Fibroblast of skin of right biceps (primary cell): ENCODE data around the gene EMC10.
A peak's percentile ranks its signal among the peaks of the same experiment; 100 is the strongest.
"Not testable (repeated sequence)": the region's sequence is repeated elsewhere in the genome, so short reads cannot be mapped to it uniquely, and the experiment has no call there.

Experiments
- DNase-seq: peaks from one replicate; pipeline ENCODE4 v3.0.0-alpha.2; 2013

The EMC10 gene

DNA sequence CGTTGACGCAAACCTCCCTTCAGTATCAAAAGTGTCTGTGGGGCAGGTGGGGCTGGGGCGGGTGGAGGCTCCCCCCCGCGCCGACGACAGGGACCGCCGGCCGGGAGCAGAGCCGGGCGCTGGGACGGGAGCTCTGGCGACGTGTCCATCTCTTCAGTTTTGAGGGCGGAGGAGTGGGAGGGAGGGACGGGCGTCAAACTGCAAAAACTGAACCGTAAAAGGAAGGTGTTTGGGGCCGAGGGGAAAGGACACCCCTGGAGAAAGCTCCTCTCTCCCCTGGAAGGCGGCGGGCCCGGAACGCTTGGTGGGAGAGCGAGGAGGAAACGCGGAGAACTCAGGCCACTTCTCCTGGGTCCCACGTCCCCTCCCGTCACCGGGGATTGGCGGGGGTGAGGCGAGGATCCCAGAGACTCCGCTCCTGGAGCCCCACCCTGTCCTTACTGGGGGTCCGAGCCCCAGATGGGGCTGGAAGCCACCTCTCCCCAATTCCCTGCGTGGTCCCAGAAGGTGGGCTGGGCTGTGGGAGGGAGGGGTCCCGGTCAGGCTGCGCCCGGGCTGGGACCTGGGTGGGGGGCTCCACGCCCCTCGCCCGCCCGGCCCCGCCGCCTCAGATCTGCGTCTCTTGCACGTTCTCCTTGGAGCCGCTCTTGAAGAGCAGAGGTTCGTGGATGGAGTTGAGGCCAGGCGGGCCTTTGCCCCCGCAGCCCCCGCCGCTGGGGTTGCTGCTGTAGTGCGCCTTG is 40.8 kb downstream of the EMC10 start:
- no peak for DNase-seq

DNA sequence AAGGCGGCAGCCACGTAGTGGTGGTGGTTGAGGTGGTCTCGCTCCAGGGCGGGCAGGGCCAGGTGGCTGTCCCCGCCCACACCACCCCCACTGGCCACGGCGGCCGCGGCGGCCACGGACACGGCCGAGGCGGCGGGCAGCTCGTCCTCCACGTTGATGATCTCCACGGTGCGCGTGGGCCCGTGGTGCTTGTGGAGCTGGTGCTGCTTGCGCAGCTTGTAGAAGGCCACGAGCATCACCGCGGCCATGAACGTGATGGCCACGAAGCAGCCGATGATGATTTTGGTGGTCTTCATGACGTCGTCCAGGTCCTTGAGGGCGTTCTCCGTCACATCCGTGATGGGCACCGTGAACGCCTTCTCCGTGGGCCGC is 41.4 kb downstream of the EMC10 start:
- no peak for DNase-seq

GRCh38 chr19:50518091-50519005 is 42.0 kb downstream of the EMC10 start:
- DNase-seq, result no peak

DNA sequence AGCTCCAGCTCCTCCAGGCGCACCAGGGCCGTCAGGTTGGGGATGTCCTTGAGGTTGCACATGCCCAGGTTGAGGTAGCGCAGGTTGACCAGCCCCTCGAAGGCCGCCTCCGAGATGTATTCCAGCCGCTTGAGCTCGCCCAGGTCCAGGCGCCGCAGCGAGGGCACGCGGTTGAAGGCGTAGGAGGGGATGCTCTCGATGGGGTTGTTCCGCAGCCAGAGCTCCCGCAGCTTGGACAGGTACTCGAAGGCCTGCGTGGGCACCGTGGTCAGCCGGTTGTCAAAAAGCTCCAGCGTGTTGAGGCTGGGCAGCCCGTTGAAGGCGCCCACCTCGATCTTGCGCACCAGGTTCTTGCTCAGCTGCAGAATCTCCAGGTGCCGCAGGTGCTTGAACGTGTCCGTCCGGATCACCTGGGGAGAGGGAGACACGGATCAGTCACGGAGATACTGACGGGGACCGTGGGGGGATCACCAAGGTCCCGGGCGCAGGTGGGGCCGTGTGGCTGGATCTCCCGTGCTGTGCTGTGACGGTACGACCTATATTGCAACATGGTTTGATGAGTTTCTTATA is 42.8 kb downstream of the EMC10 start:
- DNase-seq, result no peak

- DNase-seq, result no peak
Measured at GRCh38 chr19:50520822-50521465, 44.6 kb downstream of the EMC10 start.

GRCh38 chr19:50522881-50523280 is 46.6 kb downstream of the EMC10 start:
- DNase-seq, result no peak

DNA sequence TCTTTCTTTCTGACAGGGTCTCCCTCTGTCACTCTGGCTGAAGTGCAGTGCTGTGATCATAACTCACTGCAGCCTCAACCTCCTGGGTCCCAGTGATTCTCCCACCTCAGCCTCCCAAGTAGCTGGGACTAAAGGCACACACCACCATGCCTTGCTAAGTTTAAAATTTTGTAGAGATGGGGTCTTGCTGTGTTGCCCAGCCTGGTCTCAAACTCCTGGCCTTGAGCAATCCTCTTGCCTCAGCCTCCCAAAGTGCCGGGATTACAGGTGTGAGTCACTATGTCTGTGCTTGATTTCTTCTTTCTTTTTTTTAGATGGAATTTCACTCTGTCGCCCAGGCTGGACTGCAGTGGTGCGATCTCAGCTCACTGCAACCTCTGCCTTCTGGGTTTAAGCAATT is 51.7 kb downstream of the EMC10 start:
- DNase-seq, result not testable (repeated sequence)

GRCh38 chr19:50531171-50531612 is 54.9 kb downstream of the EMC10 start:
- no peak for DNase-seq

DNA sequence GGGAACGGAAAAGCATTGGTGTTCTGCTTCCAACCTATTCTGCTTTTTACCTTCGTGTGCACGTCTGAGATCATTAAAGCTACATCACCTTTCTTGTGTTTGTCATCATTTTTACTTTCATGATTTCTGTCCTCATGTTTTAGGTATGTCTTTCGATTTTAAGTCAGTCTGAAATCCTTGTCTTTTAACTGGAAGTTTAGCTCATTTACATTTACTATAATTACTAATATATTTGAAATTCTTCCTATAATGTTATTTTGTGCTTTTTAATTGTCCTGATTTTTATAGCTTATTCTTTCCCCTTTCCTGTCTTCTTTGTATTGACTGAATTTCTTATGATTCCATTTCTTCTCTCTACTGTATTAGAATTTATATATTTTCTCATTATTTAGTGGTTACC is 56.6 kb downstream of the EMC10 start:
- no peak for DNase-seq

DNA sequence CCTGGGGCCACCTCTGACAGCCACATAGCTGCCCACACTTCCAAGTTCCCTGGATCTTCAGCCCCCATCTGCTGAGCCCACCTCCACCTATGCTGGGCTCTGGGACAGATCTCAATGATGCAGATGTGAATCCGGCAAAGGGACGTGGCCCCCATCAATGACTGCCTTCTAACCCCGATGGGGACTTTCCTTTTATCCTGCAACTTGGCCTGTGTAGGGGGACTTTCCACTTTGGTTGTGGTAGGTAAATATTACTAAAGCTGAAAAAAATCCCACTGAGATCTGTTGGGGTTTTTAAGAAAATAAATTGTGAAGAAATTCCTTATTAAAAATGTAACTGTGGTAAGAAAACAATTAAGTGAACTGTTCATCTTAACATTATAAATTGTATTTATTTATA is 58.2 kb downstream of the EMC10 start:
- no peak for DNase-seq

DNA sequence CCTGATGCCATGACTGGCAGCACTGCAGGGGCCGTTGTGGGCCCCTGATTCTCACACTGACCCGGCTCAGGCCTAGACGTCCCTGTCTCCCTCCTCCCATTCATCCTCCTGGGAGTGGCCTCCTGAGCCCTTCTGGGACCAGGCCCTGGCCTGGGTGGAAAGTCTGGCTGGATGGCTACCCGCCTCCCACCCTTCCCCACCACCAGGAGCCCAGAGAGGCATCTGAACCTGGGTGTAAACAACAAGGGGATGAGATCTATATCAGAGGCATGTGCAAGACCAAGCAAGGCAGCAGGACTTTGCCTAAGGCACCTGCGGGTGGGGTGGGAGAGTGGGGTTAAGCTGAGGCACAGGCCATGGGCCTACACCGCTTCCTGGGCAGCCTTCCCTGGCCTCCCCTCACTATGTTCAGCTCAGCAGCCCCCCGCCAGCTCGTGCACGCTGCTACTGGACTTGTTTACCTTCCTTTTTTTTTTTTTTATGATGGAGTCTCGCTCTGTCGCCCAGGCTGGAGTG is 59.4 kb downstream of the EMC10 start:
- DNase-seq, result no peak

DNA sequence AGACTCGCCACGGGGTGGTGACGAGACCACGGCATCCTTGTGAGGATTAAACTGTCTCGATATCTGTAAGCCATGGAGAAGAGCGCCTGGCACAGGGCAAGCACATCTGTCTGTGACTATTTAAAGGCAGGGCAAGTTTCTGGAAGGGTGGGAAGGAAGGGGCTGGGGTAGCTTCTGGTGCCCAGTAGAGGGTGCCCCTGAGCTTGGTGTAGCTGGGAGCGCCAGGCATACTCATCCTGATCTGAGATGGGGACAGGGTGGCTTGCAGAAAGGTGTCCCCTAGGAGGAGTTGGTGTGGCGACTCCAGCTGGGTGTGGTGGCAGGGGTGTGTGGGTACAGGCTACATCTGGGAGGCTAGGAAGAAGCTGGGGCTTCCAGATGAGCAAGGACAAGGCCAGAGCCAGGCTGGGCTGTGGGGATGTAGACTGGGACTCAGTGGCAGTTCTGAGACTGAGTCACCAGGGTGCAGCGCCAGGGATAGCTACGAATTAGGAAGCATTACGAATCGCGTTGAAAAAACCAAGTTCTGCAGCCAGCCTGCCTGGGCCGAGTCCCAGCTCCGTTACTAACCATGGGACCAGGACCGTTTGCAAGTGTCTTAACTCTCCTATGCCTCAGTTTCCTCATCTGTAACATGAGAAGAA is 60.5 kb downstream of the EMC10 start:
- no peak for DNase-seq

DNA sequence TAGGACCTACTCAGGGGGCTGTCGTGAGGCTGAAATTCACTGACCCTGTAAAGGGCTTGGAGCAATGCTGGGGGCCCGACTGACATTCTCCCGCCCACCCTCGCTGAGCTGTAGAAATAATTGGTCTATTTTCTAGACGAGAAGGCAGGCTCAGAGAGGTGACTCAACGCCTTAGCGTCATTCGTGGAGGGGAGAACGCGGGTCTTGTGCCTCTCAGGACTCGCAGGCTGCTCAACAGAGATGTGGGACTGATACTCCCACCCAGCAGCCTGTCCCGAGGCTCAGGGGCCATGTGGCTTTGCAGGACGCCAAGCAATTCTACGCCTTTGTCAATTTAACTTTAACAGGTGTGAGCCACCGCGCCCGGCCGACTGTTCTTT is 61.0 kb downstream of the EMC10 start:
- no peak for DNase-seq

DNA sequence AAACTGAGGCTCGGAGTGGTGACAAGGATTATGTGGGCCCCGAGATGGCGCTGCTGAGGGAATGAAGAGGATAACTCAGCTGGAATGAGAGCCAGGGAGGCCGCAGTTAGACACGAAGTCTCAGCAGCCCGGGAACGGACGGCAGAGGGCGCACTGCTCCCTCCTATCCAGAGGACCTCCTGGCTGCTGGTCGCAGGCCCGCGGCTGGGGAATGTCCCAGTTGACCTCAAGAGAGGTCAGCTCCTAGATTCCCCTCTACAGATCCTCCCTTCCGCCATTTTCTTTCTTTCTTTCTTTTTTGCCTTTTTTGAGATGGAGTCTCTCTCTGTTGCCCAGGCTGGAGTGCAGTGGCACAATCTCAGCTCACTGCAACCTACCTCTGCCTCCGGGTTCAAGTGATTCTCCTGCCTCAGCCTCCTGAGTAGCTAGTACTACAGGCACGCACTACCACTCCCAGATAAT is 61.5 kb downstream of the EMC10 start:
- DNase-seq, result peak; percentile 69
